ENCODE measurements around the gene ODC1.

ODC1 gene

GRCh38 chr2:10449838-10450691 lies 1.9 kb upstream of the ODC1 start:
- Histone ChIP-seq H3K9me3 (no peaks in the 10 kb centered on the region), H3K27ac (no peak overlapping the region), H3K36me3 (no peaks in the 10 kb centered on the region), H3K4me1 (ENCODE audit: control insufficient read depth in 1 of 2, insufficient read depth in 1 of 2, low read depth in 1 of 2, low read length in 1 of 2) (peaks cover 20 to 23% of the 10 kb centered on the region in 2 experiments), H3K4me3 (ENCODE audit: low read depth in 1 of 2, low read length in 1 of 2) (no peak overlapping the region), H3K27me3 (no peaks in the 10 kb centered on the region)
- no peak for TF ChIP-seq CTCF (IDR thresholded peaks at IDR 0.05)

- no peaks in the 10 kb centered on the region for H3K27me3 ChIP-seq
- H3K4me1 ChIP-seq (ENCODE audit: control insufficient read depth in 1 of 2, insufficient read depth in 1 of 2, low read depth in 1 of 2, low read length in 1 of 2), result peaks cover 20 to 23% of the 10 kb centered on the region in 2 experiments
- H3K4me3 ChIP-seq (ENCODE audit: low read depth in 1 of 2, low read length in 1 of 2), result peak overlapping the region; percentile 85 to 88
- H3K9me3 ChIP-seq, result no peaks in the 10 kb centered on the region
- TF ChIP-seq CTCF (IDR thresholded peaks at IDR 0.05), result no peak
- peaks cover 4% of the 10 kb centered on the region for H3K36me3 ChIP-seq
- no peak overlapping the region for H3K27ac ChIP-seq
These were observed 1.3 kb upstream of the ODC1 start for GRCh38 chr2:10449486-10449831.

- Histone ChIP-seq H3K27me3 (no peaks in the 10 kb centered on the region), H3K9me3 (no peaks in the 10 kb centered on the region), H3K4me3 (ENCODE audit: low read depth in 1 of 2, low read length in 1 of 2) (peak overlapping the region; percentile 85 to 88), H3K36me3 (peaks cover 9% of the 10 kb centered on the region), H3K4me1 (ENCODE audit: control insufficient read depth in 1 of 2, insufficient read depth in 1 of 2, low read depth in 1 of 2, low read length in 1 of 2) (peaks cover 20 to 23% of the 10 kb centered on the region in 2 experiments), H3K27ac (peak overlapping the region; percentile 89)
- peak; percentile 44 for TF ChIP-seq CTCF (IDR thresholded peaks at IDR 0.05)
These were observed 704 bp upstream of the ODC1 start for GRCh38 chr2:10448576-10449485.

- Histone ChIP-seq H3K9me3 (no peaks in the 10 kb centered on the region), H3K27ac (peak overlapping the region; percentile 89), H3K4me1 (ENCODE audit: control insufficient read depth in 1 of 2, insufficient read depth in 1 of 2, low read depth in 1 of 2, low read length in 1 of 2) (peaks cover 20 to 23% of the 10 kb centered on the region in 2 experiments), H3K36me3 (peaks cover 24% of the 10 kb centered on the region), H3K4me3 (ENCODE audit: low read depth in 1 of 2, low read length in 1 of 2) (peak overlapping the region; percentile 58 to 73), H3K27me3 (no peaks in the 10 kb centered on the region)
- no peak for TF ChIP-seq CTCF (IDR thresholded peaks at IDR 0.05)
These were observed 730 bp downstream of the ODC1 start for GRCh38 chr2:10447300-10447894.

GRCh38 chr2:10446631-10447030 lies 1.5 kb downstream of the ODC1 start:
- Histone ChIP-seq H3K27ac (no peak overlapping the region), H3K4me3 (ENCODE audit: low read depth in 1 of 2, low read length in 1 of 2) (no peak overlapping the region)
- no peak for TF ChIP-seq CTCF (IDR thresholded peaks at IDR 0.05)

More at GRCh38 chr2:10446631-10447030, 1.5 kb downstream of the ODC1 start:
- Histone ChIP-seq H3K27me3 (no peaks in the 10 kb centered on the region), H3K4me1 (ENCODE audit: control insufficient read depth in 1 of 2, insufficient read depth in 1 of 2, low read depth in 1 of 2, low read length in 1 of 2) (peaks cover 20 to 23% of the 10 kb centered on the region in 2 experiments), H3K9me3 (no peaks in the 10 kb centered on the region), H3K36me3 (peaks cover 31% of the 10 kb centered on the region)
